GM23248 (cell line): ENCODE measurements around the gene MITF.

ENCODE experiments used
- EZH2 ChIP-seq: fragments of 200-600 bp; sonication (generic); IDR thresholded peaks from 2 replicates; pipeline ENCODE4 v1.6.1; 2018; ENCODE audit warnings: antibody characterized with exemption, mild to moderate bottlenecking; ENCODE audit not compliant: insufficient read depth, poor library complexity, severe bottlenecking
- EZH2phosphoT487 ChIP-seq: fragments of 200-600 bp; sonication (generic); IDR thresholded peaks from 2 replicates; pipeline ENCODE4 v1.6.1; 2018; ENCODE audit warnings: antibody characterized with exemption, moderate library complexity, mild to moderate bottlenecking, low read depth; ENCODE audit not compliant: insufficient read depth

GRCh38 chr3:69766638-69767037, 27.4 kb downstream of the MITF start:
- TF ChIP-seq EZH2: no peak
- TF ChIP-seq EZH2phosphoT487: no peak
